Inflammatory macrophage (primary cell): Measurements from ENCODE around the gene SLC34A3.
"Not testable (repeated sequence)": the region's sequence is repeated elsewhere in the genome, so short reads cannot be mapped to it uniquely, and the experiment has no call there.

Source experiments
- DNase-seq, 2 donors: peaks; one replicate each; pipeline ENCODE4 v3.0.0-alpha.2; 2020 to 2022

Gene SLC34A3

GRCh38 chr9:137241490-137242268, 11.0 kb downstream of the SLC34A3 start:
- peak; percentile 50 to 72 for DNase-seq

GRCh38 chr9:137242269-137243203, 11.8 kb downstream of the SLC34A3 start:
- DNase-seq = no peak

DNA sequence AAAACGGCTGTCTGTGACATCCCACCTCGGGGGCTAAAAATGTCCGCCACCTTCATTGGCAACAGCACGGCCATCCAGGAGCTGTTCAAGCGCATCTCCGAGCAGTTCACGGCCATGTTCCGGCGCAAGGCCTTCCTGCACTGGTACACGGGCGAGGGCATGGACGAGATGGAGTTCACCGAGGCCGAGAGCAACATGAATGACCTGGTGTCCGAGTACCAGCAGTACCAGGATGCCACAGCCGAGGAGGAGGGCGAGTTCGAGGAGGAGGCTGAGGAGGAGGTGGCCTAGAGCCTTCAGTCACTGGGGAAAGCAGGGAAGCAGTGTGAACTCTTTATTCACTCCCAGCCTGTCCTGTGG, 12.5 kb downstream of the SLC34A3 start:
- DNase-seq = not testable (repeated sequence)

DNA sequence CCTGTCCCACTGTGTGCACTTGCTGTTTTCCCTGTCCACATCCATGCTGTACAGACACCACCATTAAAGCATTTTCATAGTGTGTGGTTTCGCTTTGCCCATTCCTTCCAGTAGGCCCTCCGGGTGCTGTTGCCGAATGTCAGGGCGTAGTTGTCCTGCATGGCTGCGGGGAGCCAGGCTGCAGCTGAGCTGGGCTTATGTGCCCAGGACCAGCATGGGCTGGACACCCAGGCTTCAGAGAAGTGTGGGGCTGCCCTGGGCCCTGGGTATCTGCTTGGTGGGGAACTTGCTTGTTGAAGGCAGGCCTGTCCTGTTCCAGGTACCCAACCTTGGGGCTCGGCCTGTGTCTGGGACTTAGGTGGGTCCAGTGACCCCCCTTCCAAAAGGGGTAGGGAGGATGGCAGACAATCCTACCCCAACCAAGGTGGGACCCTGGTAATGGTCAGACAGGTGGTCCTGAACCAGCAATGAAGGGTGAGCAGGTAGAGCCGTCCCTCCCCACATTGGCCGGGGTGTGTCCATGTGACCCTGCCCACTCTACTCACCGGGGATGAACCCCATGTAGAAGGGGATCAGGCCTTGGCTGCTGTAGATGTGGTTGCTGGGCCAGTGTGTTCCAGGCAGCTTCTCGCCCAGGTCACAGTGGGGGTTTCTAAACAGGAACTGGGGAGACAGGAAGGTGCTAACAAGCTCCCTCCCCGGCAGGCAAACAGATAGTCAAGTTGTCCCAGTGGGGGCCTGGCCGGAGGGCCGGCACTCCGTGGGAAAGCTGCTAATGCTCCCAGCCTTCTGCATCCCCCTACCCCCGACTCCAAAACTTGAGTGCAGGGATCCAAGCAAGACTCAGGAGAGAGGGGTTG, 13.2 kb downstream of the SLC34A3 start:
- no peak for DNase-seq

GRCh38 chr9:137244486-137245449, 14.1 kb downstream of the SLC34A3 start:
- no peak for DNase-seq

DNA sequence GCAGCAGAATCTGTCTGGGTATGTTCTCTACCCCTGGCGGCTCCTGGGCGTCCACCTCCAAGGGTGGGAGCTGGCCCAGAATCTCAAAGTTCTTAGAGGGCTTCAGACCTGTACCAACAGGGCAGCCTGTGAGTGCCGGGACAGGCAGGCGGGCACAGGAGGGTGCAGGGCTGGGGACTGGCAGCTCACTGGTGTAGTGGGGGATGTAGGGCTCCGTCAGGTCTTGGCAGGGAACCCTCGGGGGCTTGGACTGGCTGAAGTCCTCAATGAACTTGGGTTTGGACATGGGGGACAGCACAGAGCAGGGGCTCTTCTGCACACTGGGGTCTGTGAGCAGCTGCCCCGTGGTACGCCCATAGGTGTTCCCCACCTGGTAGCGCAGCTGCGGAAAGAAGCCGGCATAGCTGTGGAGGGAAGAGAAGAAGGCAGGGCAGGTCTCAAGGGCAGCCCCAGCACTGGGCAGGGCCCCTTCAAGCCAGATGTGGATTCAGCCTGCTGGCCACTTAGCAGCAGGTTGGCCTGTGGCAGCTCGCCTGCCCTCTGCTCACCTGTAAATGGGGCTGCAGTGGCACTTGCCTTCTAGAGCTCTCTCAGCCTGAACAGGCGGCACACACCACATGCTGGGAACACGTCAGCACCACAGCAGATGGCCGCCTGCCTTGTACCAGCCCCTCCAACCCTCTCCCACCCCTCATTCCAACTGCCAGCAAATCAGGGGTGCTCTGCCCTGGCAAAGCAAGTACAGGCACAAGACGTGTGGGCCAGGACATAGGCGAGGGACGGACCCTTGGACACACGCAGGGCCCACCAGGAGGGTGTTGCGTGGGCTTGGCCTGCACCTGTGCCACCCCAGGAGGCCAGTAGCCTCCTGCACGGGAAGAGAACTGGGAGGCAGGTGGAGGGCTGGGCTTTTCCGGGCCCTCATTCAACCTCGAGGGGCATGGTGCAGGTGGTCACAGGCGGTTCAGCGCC, 15.0 kb downstream of the SLC34A3 start:
- no peak for DNase-seq

GRCh38 chr9:137247135-137247915, 16.6 kb downstream of the SLC34A3 start:
- DNase-seq = no peak

DNA sequence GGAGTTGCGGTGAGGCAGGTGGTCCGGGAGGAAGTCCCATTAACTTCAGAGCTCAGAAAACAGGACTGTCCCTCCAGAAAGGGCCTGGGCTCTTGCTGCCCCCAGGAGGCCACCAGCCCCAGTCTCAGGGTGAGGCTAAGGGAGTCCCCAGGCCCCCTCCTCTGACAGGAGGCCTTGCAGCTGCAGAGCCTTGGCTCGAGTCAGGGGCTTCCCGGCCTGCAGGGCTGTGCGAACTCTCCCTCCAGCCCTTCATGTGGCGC, 17.1 kb downstream of the SLC34A3 start:
- no peak for DNase-seq

GRCh38 chr9:137250329-137251193, 19.9 kb downstream of the SLC34A3 start:
- DNase-seq = no peak

DNA sequence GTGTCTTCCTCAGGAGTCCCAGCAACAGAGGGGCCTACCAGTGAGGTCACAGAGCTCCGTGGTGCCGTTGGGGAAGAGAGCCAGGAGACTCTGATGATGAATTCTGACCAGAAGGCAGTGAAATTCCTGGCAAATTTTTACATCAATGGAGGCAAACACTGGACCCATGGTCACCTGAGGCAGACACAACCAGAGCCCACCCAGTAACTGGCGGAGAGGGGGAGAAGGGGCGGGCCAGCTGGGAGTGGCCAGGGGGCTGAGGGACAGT, 20.4 kb downstream of the SLC34A3 start, which contains the start of gene STPG3:
Gene STPG3, plus strand, starts transcription at position 93 of the 268 bp plus-strand sequence. Its CDS starts 1 bp downstream, at position 94.
- no peak for DNase-seq

DNA sequence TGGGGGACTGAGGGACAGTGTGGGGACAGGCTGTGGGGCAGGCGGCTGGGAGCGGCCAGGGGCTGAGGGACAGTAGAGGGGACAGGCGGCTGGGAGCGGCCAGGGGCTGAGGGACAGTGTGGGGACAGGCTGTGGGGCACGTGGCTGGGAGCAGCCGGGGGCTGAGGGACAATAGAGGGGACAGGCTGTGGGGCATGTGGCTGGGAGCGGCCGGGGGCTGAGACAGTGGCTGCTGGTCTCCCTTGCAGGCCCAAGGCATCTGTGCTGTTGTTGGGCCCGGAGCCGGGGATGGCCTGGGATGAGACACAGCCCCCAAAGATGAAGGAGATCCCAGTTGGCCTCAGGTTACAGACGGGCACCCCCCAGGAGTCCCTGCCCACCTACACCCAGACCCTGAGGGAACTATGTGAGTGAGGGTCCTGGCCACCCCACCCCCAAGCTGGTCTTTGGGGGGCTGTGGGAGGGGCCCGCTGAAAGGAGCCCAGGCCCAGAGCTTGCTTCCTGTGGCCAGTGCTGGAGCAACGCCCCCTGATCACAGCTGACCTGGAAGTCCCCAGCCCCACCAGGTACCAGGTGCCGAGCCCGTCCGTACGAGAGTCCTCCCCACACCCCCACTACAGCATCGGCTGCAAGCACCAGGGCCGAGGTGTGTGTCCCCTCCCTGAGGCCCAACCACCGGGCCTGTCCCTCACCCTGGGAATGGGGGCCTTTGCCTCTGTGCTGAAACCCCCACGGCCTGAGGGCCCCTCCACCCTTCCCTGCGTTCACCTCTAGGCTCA, 21.0 kb downstream of the SLC34A3 start:
- DNase-seq = no peak

DNA sequence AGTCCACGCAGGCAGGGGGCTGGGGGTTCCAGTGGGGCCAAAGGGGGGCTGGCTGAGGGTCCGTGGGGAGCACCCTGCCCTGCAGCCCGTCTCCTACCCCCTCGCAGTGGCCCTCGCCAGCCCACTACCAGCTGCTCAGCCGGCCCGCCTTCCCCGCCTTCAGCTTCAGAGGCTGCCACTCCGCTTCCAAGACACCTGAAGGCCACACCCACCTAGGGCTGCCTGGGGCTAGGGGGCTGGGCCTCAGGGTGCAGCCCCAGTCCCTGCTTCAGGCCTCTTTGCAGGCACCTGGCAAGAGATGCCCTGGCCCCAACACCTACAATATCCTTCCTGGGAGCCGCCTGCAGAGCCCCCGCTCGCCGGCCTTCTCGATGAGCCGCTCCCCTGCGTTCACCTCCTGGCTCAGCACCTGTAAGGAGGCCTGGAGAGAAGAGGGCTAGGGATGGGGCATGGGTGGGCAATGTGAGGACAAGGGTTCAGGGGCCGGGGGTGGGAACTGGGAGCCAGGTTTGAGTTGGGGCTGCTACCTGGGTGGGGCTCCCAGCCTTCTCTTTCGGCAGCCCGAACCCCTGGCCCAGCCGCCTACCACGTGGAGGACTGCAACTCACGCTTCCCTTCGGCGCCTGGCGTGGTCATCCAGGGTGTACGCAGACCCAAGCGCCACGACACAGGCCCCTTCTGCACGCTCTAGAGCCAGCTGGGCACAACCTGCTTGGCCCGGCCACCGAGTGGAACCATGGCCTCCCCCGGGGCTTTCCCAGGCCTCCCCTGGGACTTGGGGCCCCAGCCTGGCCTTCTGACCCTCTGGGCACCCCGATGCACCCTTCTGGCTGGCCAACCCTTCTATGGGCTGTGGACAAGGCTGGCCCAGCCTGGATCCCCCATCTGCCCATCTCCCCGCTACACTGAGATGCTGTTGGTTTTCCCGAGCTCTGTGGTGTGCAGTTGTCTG, 22.1 kb downstream of the SLC34A3 start:
- no peak for DNase-seq

DNA sequence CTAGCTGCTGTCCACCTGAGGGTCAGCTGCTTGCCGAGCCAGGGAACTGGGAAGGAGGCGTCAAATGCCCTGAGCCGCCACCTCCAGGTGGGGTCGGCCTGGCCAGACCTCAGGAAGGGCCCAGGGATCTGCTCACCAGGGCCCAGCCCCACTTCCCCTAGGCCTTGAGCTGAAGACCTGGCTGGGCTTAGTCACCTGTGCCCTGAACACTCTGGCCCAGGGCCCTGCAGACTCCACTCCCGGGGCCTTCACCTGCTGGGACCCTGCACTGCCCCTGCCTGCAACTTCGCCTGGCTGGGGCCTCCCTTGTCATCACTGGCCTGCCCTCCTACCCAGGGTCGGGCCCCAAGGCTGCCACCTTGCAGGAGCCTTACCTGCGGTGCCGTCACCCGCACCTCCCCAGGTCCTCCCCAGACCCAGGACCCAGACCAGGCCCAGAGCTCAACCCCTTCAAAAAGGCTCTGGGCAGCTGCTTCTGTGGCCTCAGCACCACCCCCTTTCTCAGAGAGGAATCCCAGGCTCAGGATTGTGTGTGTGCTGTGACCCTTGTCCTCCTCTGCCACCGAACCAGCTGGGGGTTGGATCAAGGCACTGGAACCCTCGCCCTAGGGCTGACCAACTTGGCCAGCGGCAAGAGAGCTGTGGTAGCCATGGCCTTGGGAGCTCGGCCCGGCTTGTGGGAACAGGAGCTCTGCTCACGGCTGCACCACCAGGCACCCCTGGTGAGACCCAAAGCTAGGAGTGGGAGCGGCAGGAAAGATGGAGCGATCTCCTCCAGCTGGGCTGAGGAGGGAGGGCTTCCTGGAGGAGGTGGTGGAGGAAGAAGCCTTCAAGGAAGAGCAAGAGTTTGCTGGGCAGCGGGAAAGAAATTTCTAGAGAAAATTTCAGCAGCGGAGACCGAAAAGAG, 23.3 kb downstream of the SLC34A3 start:
- DNase-seq = no peak

- DNase-seq = peak; percentile 90 to 91
These were observed 24.1 kb downstream of the SLC34A3 start, which contains the start of gene NELFB for GRCh38 chr9:137254624-137255447. Gene NELFB (plus strand): TSS chr9:137255327.
